GM18502 (cell line): ENCODE measurements around the gene ANAPC5.

ENCODE experiments used
- ATAC-seq: cut with Tn5 transposase; IDR thresholded peaks from one replicate; pipeline ENCODE4 v1.9.1; 2021; ENCODE audit warnings: mild to moderate bottlenecking; ENCODE audit not compliant: unreplicated experiment, poor library complexity

ANAPC5 gene

DNA sequence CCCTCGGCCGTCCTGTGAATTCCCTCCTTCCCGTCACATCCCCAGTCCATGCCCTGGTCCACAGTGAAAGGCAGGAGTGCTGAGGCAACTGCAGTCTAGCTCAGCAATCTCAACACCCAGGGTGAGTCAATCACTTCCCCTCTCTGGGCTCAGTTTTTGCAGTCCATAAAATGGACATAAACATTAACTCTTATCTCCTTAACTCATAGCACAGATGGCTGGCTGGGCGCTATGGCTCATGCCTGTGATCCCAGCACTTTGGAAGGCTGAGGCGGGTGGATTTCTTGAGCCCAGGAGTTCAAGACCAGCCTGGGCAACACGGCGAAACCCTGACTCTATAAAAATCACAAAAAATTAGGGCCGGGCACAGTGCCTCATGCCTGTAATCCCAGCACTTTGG lies 88.1 kb downstream of the ANAPC5 start:
- no peak for ATAC-seq

GRCh38 chr12:121263206-121263935 lies 88.8 kb downstream of the ANAPC5 start:
- ATAC-seq = no peak

DNA sequence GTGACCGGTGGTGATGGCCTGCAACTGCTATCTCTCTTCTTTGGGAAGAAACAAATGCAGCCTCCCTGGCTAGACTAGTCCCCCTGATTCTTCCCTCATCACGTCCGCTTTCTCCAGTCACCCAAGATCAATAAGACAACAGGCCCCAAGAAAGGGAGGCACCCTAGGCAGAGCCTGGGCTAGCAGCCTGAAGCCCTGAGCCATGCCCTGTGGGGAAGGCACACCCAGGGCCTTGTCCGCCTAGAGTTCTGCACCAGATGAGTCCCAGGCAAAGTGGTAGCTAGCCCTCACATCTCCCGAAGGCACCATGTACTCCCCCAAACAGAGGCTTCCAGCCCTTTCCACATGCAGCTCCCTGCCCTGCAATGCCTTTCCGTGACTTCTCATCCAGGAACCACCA lies 90.8 kb downstream of the ANAPC5 start:
- ATAC-seq = no peak

- no peak for ATAC-seq
Measured at GRCh38 chr12:121260091-121260490, 92.1 kb downstream of the ANAPC5 start.

DNA sequence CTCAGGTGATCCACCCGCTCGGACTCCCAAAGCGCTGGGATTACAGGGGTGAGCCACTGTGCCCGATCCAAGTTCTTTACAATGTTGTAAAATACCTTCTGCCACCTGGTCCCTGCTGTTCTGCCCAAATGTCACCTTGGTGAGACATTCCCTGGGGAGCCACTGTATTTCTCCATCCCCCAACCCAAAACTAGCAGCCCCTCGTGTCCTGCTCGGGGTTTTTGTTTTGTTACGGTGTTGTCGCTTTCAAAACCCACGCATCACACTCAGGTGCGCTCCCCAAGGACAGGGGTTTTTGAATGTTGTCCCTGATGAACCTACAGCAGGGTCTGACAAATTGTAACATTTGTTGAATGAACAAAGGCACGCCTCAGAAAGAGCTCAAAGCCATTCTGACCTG lies 93.1 kb downstream of the ANAPC5 start:
- ATAC-seq = no peak
